Measurements from ENCODE around the gene SOAT2. TPM values are rescaled to one million over a fixed set of nuclear protein-coding genes. Genes with fewer than 3 reads are reported as not detected.

The SOAT2 gene
- polyA plus RNA-seq, 1 experiment = 0.34 TPM

GRCh38 chr12:53079226-53080117 is 23.8 kb upstream of the SOAT2 start, which contains the start of gene SPRYD3:
SPRYD3 (minus strand) TSS chr12:53079390; CDS start chr12:53079333, 57 bp downstream.
- ChIA-PET CTCF (interaction anchor here (0.6 to 9.6 kb wide), 8 partner anchors 9 to 119 kb away, joined by 3 to 80 read pairs (median 8); partner anchors contain the start of gene IGFBP6), POLR2A (interaction anchor here (0.5 to 1.2 kb wide), 10 partner anchors 11 to 270 kb away, joined by 3 to 14 read pairs (median 4); partner anchors contain the start of genes CSAD, IGFBP6, TNS2 and ZNF740)
- H3K27me3 ChIP-seq (ENCODE audit: control insufficient read depth, insufficient read depth, low read length) = no peaks in the 10 kb centered on the region
- TF ChIP-seq, protein P1, sequence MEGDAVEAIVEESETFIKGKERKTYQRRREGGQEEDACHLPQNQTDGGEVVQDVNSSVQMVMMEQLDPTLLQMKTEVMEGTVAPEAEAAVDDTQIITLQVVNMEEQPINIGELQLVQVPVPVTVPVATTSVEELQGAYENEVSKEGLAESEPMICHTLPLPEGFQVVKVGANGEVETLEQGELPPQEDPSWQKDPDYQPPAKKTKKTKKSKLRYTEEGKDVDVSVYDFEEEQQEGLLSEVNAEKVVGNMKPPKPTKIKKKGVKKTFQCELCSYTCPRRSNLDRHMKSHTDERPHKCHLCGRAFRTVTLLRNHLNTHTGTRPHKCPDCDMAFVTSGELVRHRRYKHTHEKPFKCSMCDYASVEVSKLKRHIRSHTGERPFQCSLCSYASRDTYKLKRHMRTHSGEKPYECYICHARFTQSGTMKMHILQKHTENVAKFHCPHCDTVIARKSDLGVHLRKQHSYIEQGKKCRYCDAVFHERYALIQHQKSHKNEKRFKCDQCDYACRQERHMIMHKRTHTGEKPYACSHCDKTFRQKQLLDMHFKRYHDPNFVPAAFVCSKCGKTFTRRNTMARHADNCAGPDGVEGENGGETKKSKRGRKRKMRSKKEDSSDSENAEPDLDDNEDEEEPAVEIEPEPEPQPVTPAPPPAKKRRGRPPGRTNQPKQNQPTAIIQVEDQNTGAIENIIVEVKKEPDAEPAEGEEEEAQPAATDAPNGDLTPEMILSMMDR (IDR thresholded peaks at IDR 0.05; ENCODE audit: insufficient read depth, low read depth, low read length) = no peak
- peaks cover 11% of the 10 kb centered on the region for H3K36me3 ChIP-seq (ENCODE audit: control insufficient read depth, insufficient read depth, low read length)
- peak; percentile 84 for DNase-seq (ENCODE audit: low read depth)
- H3K4me3 ChIP-seq (ENCODE audit: low read depth, low read length) = peak within 1 kb of the TSS; percentile 74

- ChIA-PET CTCF (interaction anchor here (0.6 to 9.6 kb wide), 3 partner anchors 11 to 817 kb away, joined by 3 to 59 read pairs (median 33); partner anchors contain the start of gene IGFBP6), POLR2A (no interaction called here)
- Histone ChIP-seq H3K27me3 (ENCODE audit: control insufficient read depth, insufficient read depth, low read length) (no peaks in the 10 kb centered on the region), H3K4me3 (ENCODE audit: low read depth, low read length) (no peak overlapping the region), H3K36me3 (ENCODE audit: control insufficient read depth, insufficient read depth, low read length) (no peaks in the 10 kb centered on the region)
- no peak for DNase-seq (ENCODE audit: low read depth)
- TF ChIP-seq, protein P1 (IDR thresholded peaks at IDR 0.05; ENCODE audit: insufficient read depth, low read depth, low read length) = no peak
These were observed 20.6 kb upstream of the SOAT2 start for GRCh38 chr12:53082637-53083175.

GRCh38 chr12:53086361-53086760 is 16.9 kb upstream of the SOAT2 start:
- POLR2A ChIA-PET = no interaction called here
- CTCF ChIA-PET = interaction anchor here (1.0 to 4.4 kb wide), 4 partner anchors 13 to 39 kb away, joined by 3 to 24 read pairs (median 8); no protein-coding TSS in a partner anchor
- TF ChIP-seq, protein P1 (IDR thresholded peaks at IDR 0.05; ENCODE audit: insufficient read depth, low read depth, low read length) = no peak

GRCh38 chr12:53090105-53090504 is 13.2 kb upstream of the SOAT2 start:
- ChIA-PET POLR2A (no interaction called here), CTCF (interaction anchor here (2.0 to 15.7 kb wide), 3 partner anchors 10 to 39 kb away, joined by 5 to 416 read pairs (median 33); partner anchors contain the start of gene SPRYD3)
- Histone ChIP-seq H3K4me3 (ENCODE audit: low read depth, low read length) (no peak overlapping the region), H3K36me3 (ENCODE audit: control insufficient read depth, insufficient read depth, low read length) (no peaks in the 10 kb centered on the region), H3K27me3 (ENCODE audit: control insufficient read depth, insufficient read depth, low read length) (no peaks in the 10 kb centered on the region)
- no peak for DNase-seq (ENCODE audit: low read depth)
- TF ChIP-seq, protein P1 (IDR thresholded peaks at IDR 0.05; ENCODE audit: insufficient read depth, low read depth, low read length) = no peak

More at GRCh38 chr12:53086361-53086760, 16.9 kb upstream of the SOAT2 start:
- Histone ChIP-seq H3K4me3 (ENCODE audit: low read depth, low read length) (no peak overlapping the region), H3K27me3 (ENCODE audit: control insufficient read depth, insufficient read depth, low read length) (no peaks in the 10 kb centered on the region), H3K36me3 (ENCODE audit: control insufficient read depth, insufficient read depth, low read length) (no peaks in the 10 kb centered on the region)
- no peak for DNase-seq (ENCODE audit: low read depth)

DNA sequence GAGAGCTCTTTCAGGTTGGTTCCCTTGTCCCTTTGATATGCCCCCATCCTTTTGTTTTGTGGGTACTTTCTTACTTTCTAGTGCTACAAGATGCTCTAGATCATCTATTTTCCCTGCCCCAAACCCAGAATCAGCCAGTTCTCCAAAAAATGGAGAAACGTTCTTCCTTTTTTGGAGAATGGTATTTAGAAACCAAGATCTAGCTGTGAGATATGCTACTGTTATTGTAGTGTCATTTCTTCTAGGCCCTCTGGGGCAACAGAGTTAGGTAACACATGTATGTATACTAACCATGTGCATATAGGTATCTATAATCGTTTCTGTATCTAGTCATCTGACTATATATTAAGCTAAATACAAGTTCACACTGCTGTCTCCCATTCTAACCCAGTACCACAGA is 12.7 kb upstream of the SOAT2 start:
- Histone ChIP-seq H3K4me3 (ENCODE audit: low read depth, low read length) (no peak overlapping the region), H3K36me3 (ENCODE audit: control insufficient read depth, insufficient read depth, low read length) (no peaks in the 10 kb centered on the region), H3K27me3 (ENCODE audit: control insufficient read depth, insufficient read depth, low read length) (no peaks in the 10 kb centered on the region)
- TF ChIP-seq, protein P1 (IDR thresholded peaks at IDR 0.05; ENCODE audit: insufficient read depth, low read depth, low read length) = no peak
- ChIA-PET POLR2A (no interaction called here), CTCF (interaction anchor here (1.5 to 15.7 kb wide), 4 partner anchors 10 to 70 kb away, joined by 3 to 416 read pairs (median 19); partner anchors contain the start of gene SPRYD3)
- DNase-seq (ENCODE audit: low read depth) = no peak
